Panc1 (cell line): Measurements from ENCODE around the gene USP43. TPM values are rescaled to one million over a fixed set of nuclear protein-coding genes. Genes with fewer than 3 reads are reported as not detected.

ENCODE experiments used
- ATAC-seq: fragments of 200-7000 bp; cut with Tn5 transposase; 2 replicates; pipeline ENCODE4 v1.9.1; 2020; ENCODE audit warnings: mild to moderate bottlenecking, moderate library complexity
- BruUV-seq: library from RNA; stranded (reverse); fragments of 400-500 nt; replicated peaks from 2 replicates; lab custom pipeline; 2021; lab: Mats Ljungman, UMichigan
- CTCF ChIA-PET: fragments of 300-600 bp; sonication (Branson Sonifier 250); formaldehyde crosslinking; loops from one replicate; lab custom pipeline; 2022; ENCODE audit warnings: antibody characterized with exemption; lab: Charles Lee
- POLR2A ChIA-PET: fragments of 300-600 bp; sonication (Branson Sonifier 250); formaldehyde crosslinking; loops from one replicate; lab custom pipeline; 2022; ENCODE audit warnings: antibody characterized with exemption; lab: Charles Lee
- DNase-seq: peaks from one replicate; pipeline ENCODE4 v3.0.0-alpha.2; 2010; ENCODE audit warnings: low read depth, low spot score
- H3K27ac ChIP-seq: 2 replicates; pipeline ENCODE4 v1.5.1; 2011; ENCODE audit warnings: mild to moderate bottlenecking, low read length, inconsistent platforms
- H3K27me3 ChIP-seq: fragments of 200-500 bp; sonication (Bioruptor generic); 2 replicates; pipeline ENCODE4 v1.6.0; 2014; ENCODE audit warnings: low read length, inconsistent platforms; ENCODE audit not compliant: control insufficient read depth, insufficient read depth
- H3K36me3 ChIP-seq: fragments of 200-500 bp; sonication (Bioruptor generic); 2 replicates; pipeline ENCODE4 v1.5.1; 2014; ENCODE audit warnings: inconsistent platforms, mild to moderate bottlenecking, low read length, moderate library complexity; ENCODE audit not compliant: control insufficient read depth, insufficient read depth
- H3K4me1 ChIP-seq: 2 replicates; pipeline ENCODE4 v1.5.1; 2011; ENCODE audit warnings: inconsistent platforms, mild to moderate bottlenecking, low read length, moderate library complexity; ENCODE audit not compliant: control insufficient read depth, insufficient read depth
- H3K4me3 ChIP-seq, 2 experiments: 2 replicates each; pipeline ENCODE4 v1.5.1; 2011 to 2012; ENCODE audit warnings: low read depth in 2 of 2, low read length in 2 of 2, mild to moderate bottlenecking in 2 of 2, inconsistent platforms in 1 of 2, moderate library complexity in 1 of 2
- H3K9me3 ChIP-seq: fragments of 200-500 bp; sonication (Bioruptor generic); 2 replicates; pipeline ENCODE4 v1.5.1; 2014; ENCODE audit warnings: low read depth, mild to moderate bottlenecking, inconsistent platforms, low read length, moderate library complexity; ENCODE audit not compliant: control insufficient read depth, insufficient read depth
- POLR2AphosphoS5 ChIP-seq: IDR thresholded peaks from 2 replicates; pipeline ENCODE4 v1.6.1; 2012; ENCODE audit warnings: mild to moderate bottlenecking, low read depth, low read length, moderate library complexity
- REST ChIP-seq, 2 experiments: IDR thresholded peaks; 2 replicates each; pipeline ENCODE4 v1.6.1; 2011 to 2012; ENCODE audit warnings: low read depth in 2 of 2, control low read depth in 1 of 2, low read length in 1 of 2, mild to moderate bottlenecking in 1 of 2, moderate library complexity in 1 of 2; ENCODE audit not compliant: insufficient read depth in 1 of 2
- SIN3A ChIP-seq: IDR thresholded peaks from 2 replicates; pipeline ENCODE4 v1.6.1; 2012; ENCODE audit warnings: low read depth, mild to moderate bottlenecking, low read length, moderate library complexity, borderline replicate concordance; ENCODE audit not compliant: insufficient read depth
- TCF7L2 ChIP-seq: IDR thresholded peaks from 2 replicates; pipeline ENCODE4 v1.6.1; 2011; ENCODE audit warnings: mild to moderate bottlenecking, low read depth, low read length, inconsistent platforms
- in situ Hi-C: cut with HindIII; loops from 2 replicates; pipeline ENCODE4 v1.10.0; 2016; ENCODE audit warnings: low sequenced_read_pairs, low pct_unique_long_range_greater_than_20kb
- intact Hi-C: fragments of 100-400 bp; cut with micrococcal nuclease; formaldehyde crosslinking; loops from one replicate; pipeline ENCODE4 v1.10.0; 2022; ENCODE audit not compliant: unreplicated experiment
- total RNA-seq: library from RNA; stranded (reverse); gene quantifications from one replicate; pipeline ENCODE4 v1.2.1, GENCODE V29; 2021; ENCODE audit not compliant: unreplicated experiment
- TF ChIP-seq, protein P1 (sequence below): fragments of 450-650 bp; IDR thresholded peaks from 2 replicates; pipeline ENCODE4 v1.5.1; 2017; ENCODE audit warnings: mild to moderate bottlenecking

The USP43 gene
- total RNA-seq, 1 experiment from 2014 or later, result 7.3 TPM

- Histone ChIP-seq H3K36me3 (no peaks in the 10 kb centered on the region), H3K4me3 (no peak overlapping the region), H3K4me1 (no peaks in the 10 kb centered on the region), H3K27ac (no peak overlapping the region), H3K27me3 (no peaks in the 10 kb centered on the region), H3K9me3 (no peaks in the 10 kb centered on the region)
- ATAC-seq, result no peak
- intact Hi-C loops (no loop called here), in situ Hi-C loops (no loop called here)
- DNase-seq, result no peak
- TF ChIP-seq, protein P1, sequence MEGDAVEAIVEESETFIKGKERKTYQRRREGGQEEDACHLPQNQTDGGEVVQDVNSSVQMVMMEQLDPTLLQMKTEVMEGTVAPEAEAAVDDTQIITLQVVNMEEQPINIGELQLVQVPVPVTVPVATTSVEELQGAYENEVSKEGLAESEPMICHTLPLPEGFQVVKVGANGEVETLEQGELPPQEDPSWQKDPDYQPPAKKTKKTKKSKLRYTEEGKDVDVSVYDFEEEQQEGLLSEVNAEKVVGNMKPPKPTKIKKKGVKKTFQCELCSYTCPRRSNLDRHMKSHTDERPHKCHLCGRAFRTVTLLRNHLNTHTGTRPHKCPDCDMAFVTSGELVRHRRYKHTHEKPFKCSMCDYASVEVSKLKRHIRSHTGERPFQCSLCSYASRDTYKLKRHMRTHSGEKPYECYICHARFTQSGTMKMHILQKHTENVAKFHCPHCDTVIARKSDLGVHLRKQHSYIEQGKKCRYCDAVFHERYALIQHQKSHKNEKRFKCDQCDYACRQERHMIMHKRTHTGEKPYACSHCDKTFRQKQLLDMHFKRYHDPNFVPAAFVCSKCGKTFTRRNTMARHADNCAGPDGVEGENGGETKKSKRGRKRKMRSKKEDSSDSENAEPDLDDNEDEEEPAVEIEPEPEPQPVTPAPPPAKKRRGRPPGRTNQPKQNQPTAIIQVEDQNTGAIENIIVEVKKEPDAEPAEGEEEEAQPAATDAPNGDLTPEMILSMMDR, result no peak
- no peak for TF ChIP-seq POLR2AphosphoS5
- TF ChIP-seq REST (IDR thresholded peaks at IDR 0.05; ENCODE audit: insufficient read depth in 1 of 2, low read depth in 2 of 2, low read length in 1 of 2), result no peak
- TF ChIP-seq TCF7L2, result no peak
- no peak for TF ChIP-seq SIN3A
- ChIA-PET POLR2A (no interaction called here), CTCF (interaction anchor here (1.2 kb wide), 1 partner anchor 149 kb away, joined by 3 read pairs; no protein-coding TSS in a partner anchor)
- BruUV-seq, result no TSS peak
These were observed 81.0 kb downstream of the USP43 start for GRCh38 chr17:9726291-9726690.

GRCh38 chr17:9728005-9728404, 82.7 kb downstream of the USP43 start:
- in situ Hi-C loops, result no loop called here
- DNase-seq, result no peak

More at GRCh38 chr17:9728005-9728404, 82.7 kb downstream of the USP43 start:
- no TSS peak for BruUV-seq
- Histone ChIP-seq H3K4me1 (no peaks in the 10 kb centered on the region), H3K27me3 (no peaks in the 10 kb centered on the region), H3K27ac (no peak overlapping the region), H3K9me3 (no peaks in the 10 kb centered on the region), H3K36me3 (no peaks in the 10 kb centered on the region), H3K4me3 (no peak overlapping the region)
- POLR2A ChIA-PET, result no interaction called here
- TF ChIP-seq SIN3A, result no peak
- TF ChIP-seq, protein P1, result no peak
- TF ChIP-seq POLR2AphosphoS5, result no peak
- TF ChIP-seq TCF7L2, result no peak
- no peak for TF ChIP-seq REST (IDR thresholded peaks at IDR 0.05; ENCODE audit: insufficient read depth in 1 of 2, low read depth in 2 of 2, low read length in 1 of 2)
- CTCF ChIA-PET, result interaction anchor here (0.7 kb wide), 1 partner anchor 41 kb away, joined by 3 read pairs; no protein-coding TSS in a partner anchor
- intact Hi-C loops, result loop anchor here (2.0 kb wide), 1 partner anchor 41 kb away; no protein-coding TSS in a partner anchor
- ATAC-seq, result no peak
